Epithelial cell of esophagus (primary cell): ENCODE data around the gene TRPV4.
A peak's percentile ranks its signal among the peaks of the same experiment; 100 is the strongest.

Source experiments
- DNase-seq: peaks from one replicate; pipeline ENCODE4 v3.0.0; 2010; ENCODE audit warnings: low read depth
- H3K4me3 ChIP-seq: 2 replicates; pipeline ENCODE4 v1.5.1; 2011; ENCODE audit warnings: mild to moderate bottlenecking, low read length, control low read depth
- CTCF ChIP-seq: IDR thresholded peaks from 2 replicates; pipeline ENCODE4 v1.5.1; 2011; ENCODE audit warnings: low read depth, mild to moderate bottlenecking, low read length, control low read depth, inconsistent platforms; ENCODE audit not compliant: insufficient read depth; ENCODE audit errors: missing control alignments

Gene TRPV4

GRCh38 chr12:109815757-109816617 lies 17.2 kb downstream of the TRPV4 start:
- no peak for TF ChIP-seq CTCF
- DNase-seq = no peak
- no peak overlapping the region for H3K4me3 ChIP-seq

- TF ChIP-seq CTCF = no peak
- no peak overlapping the region for H3K4me3 ChIP-seq
- no peak for DNase-seq
These were observed 18.0 kb downstream of the TRPV4 start for GRCh38 chr12:109815225-109815624.

- TF ChIP-seq CTCF = no peak
- H3K4me3 ChIP-seq = no peak overlapping the region
- DNase-seq = no peak
These were observed 18.5 kb downstream of the TRPV4 start for GRCh38 chr12:109814600-109815150.

- no peak overlapping the region for H3K4me3 ChIP-seq
- no peak for TF ChIP-seq CTCF
- DNase-seq = no peak
These were observed 19.3 kb downstream of the TRPV4 start for GRCh38 chr12:109813810-109814416.

GRCh38 chr12:109811624-109811995 lies 21.6 kb downstream of the TRPV4 start:
- peak; percentile 12 for TF ChIP-seq CTCF
- H3K4me3 ChIP-seq = no peak overlapping the region
- no peak for DNase-seq

- no peak for TF ChIP-seq CTCF
- DNase-seq = no peak
- no peak overlapping the region for H3K4me3 ChIP-seq
These were observed 22.1 kb downstream of the TRPV4 start for GRCh38 chr12:109810954-109811623.
